HEK293 (cell line): ENCODE results near the gene ADAMTS5.

Experiments used
- CTCF ChIA-PET: fragments of 350-600 bp; formaldehyde crosslinking; extraction: SDS; loops from one replicate; lab custom pipeline; 2021; ENCODE audit warnings: antibody characterized with exemption; lab: Yijun Ruan, JAX
- POLR2A ChIA-PET: fragments of 300-600 bp; formaldehyde crosslinking; extraction: SDS; loops from one replicate; lab custom pipeline; 2020; ENCODE audit warnings: antibody characterized with exemption, inconsistent platforms; lab: Yijun Ruan, JAX
- H3K27ac ChIP-seq: fragments of 200-500 bp; sonication (Bioruptor generic); 2 replicates; pipeline ENCODE4 v1.5.1; 2014; ENCODE audit warnings: low read depth, low read length, control low read depth, inconsistent platforms; ENCODE audit errors: extremely low read depth
- H3K36me3 ChIP-seq, 2 experiments: fragments of 200-500 bp in 1 of 2; sonication (Bioruptor generic) in 1 of 2; 1 replicate in 1 of 2; 2 replicates in 1 of 2; pipeline ENCODE4 v1.5.1; 2014 to 2017; ENCODE audit warnings: inconsistent platforms in 2 of 2, low read length in 2 of 2; ENCODE audit not compliant: control insufficient read depth in 2 of 2, insufficient read depth in 1 of 2
- H3K4me1 ChIP-seq: fragments of 200-500 bp; sonication (Bioruptor generic); 2 replicates; pipeline ENCODE4 v1.5.1; 2014; ENCODE audit warnings: mild to moderate bottlenecking, low read length, inconsistent platforms; ENCODE audit not compliant: control insufficient read depth, insufficient read depth
- H3K4me3 ChIP-seq: 2 replicates; pipeline ENCODE4 v1.5.1; 2011; ENCODE audit warnings: low read depth, mild to moderate bottlenecking, control low read depth, low read length, moderate library complexity
- H3K9me3 ChIP-seq: fragments of 200-500 bp; sonication (Bioruptor generic); 2 replicates; pipeline ENCODE4 v1.5.1; 2014; ENCODE audit warnings: low read depth, low read length, inconsistent platforms; ENCODE audit not compliant: control insufficient read depth, insufficient read depth
- GFI1B ChIP-seq: fragments of 450-650 bp; formaldehyde crosslinking; IDR thresholded peaks from 2 replicates; pipeline ENCODE4 v1.5.1; 2016; ENCODE audit warnings: missing biosample characterization, missing genetic modification characterization
- KLF8 ChIP-seq: fragments of 450-650 bp; formaldehyde crosslinking; IDR thresholded peaks from 2 replicates; pipeline ENCODE4 v1.5.1; 2016; ENCODE audit warnings: missing biosample characterization, missing genetic modification characterization
- PBX3 ChIP-seq: sonication (generic); formaldehyde crosslinking; IDR thresholded peaks from 2 replicates; pipeline ENCODE4 v1.8.1; 2022; ENCODE audit warnings: mild to moderate bottlenecking, moderate library complexity, missing genetic modification reagents
- TRIM28 ChIP-seq: IDR thresholded peaks from 2 replicates; pipeline ENCODE4 v1.6.1; 2011; ENCODE audit warnings: low read length, control low read depth, borderline replicate concordance
- ZBTB7A ChIP-seq: fragments of 450-650 bp; formaldehyde crosslinking; IDR thresholded peaks from 2 replicates; pipeline ENCODE4 v1.5.1; 2016; ENCODE audit warnings: low read depth, missing biosample characterization, missing genetic modification characterization
- ZFHX2 ChIP-seq: fragments of 450-650 bp; formaldehyde crosslinking; conservative IDR thresholded peaks from 2 replicates; pipeline ENCODE4 v1.5.1; 2016; ENCODE audit warnings: missing biosample characterization, missing genetic modification characterization
- ZNF121 ChIP-seq: fragments of 450-650 bp; formaldehyde crosslinking; IDR thresholded peaks from 2 replicates; pipeline ENCODE4 v1.5.1; 2016; ENCODE audit warnings: missing biosample characterization, missing genetic modification characterization
- ZNF16 ChIP-seq: fragments of 450-650 bp; formaldehyde crosslinking; IDR thresholded peaks from 2 replicates; pipeline ENCODE4 v1.5.1; 2016; ENCODE audit warnings: low read depth, missing biosample characterization, missing genetic modification characterization
- ZNF2 ChIP-seq: fragments of 450-650 bp; formaldehyde crosslinking; IDR thresholded peaks from 2 replicates; pipeline ENCODE4 v1.5.1; 2016; ENCODE audit warnings: missing biosample characterization, missing genetic modification characterization
- ZNF202 ChIP-seq: fragments of 450-650 bp; formaldehyde crosslinking; IDR thresholded peaks from 2 replicates; pipeline ENCODE4 v1.5.1; 2016; ENCODE audit warnings: missing biosample characterization, missing genetic modification characterization, borderline replicate concordance
- ZNF24 ChIP-seq: fragments of 450-650 bp; formaldehyde crosslinking; IDR thresholded peaks from 2 replicates; pipeline ENCODE4 v1.5.1; 2016; ENCODE audit warnings: missing biosample characterization, missing genetic modification characterization
- ZNF311 ChIP-seq: fragments of 450-650 bp; formaldehyde crosslinking; IDR thresholded peaks from 2 replicates; pipeline ENCODE4 v1.5.1; 2017; ENCODE audit warnings: missing biosample characterization, missing genetic modification characterization, borderline replicate concordance
- ZNF335 ChIP-seq: fragments of 450-650 bp; formaldehyde crosslinking; conservative IDR thresholded peaks from 2 replicates; pipeline ENCODE4 v1.5.1; 2016; ENCODE audit warnings: missing biosample characterization, missing genetic modification characterization
- ZNF350 ChIP-seq: fragments of 450-650 bp; formaldehyde crosslinking; IDR thresholded peaks from 2 replicates; pipeline ENCODE4 v1.5.0; 2017; ENCODE audit warnings: missing biosample characterization, mild to moderate bottlenecking, missing genetic modification characterization
- ZNF488 ChIP-seq: fragments of 450-650 bp; formaldehyde crosslinking; IDR thresholded peaks from 2 replicates; pipeline ENCODE4 v1.5.1; 2016; ENCODE audit warnings: missing biosample characterization, missing genetic modification characterization
- ZNF501 ChIP-seq: fragments of 450-650 bp; formaldehyde crosslinking; IDR thresholded peaks from 2 replicates; pipeline ENCODE4 v1.5.1; 2016; ENCODE audit warnings: missing biosample characterization, missing genetic modification characterization
- ZNF558 ChIP-seq: fragments of 450-650 bp; formaldehyde crosslinking; IDR thresholded peaks from 2 replicates; pipeline ENCODE4 v1.5.1; 2016; ENCODE audit warnings: missing biosample characterization, missing genetic modification characterization
- ZNF658 ChIP-seq: fragments of 450-650 bp; formaldehyde crosslinking; IDR thresholded peaks from 2 replicates; pipeline ENCODE4; 2016; ENCODE audit warnings: missing biosample characterization, missing genetic modification characterization
- ZNF792 ChIP-seq: fragments of 450-650 bp; formaldehyde crosslinking; IDR thresholded peaks from 2 replicates; pipeline ENCODE4 v1.5.1; 2016; ENCODE audit warnings: missing biosample characterization, missing genetic modification characterization
- ZSCAN30 ChIP-seq: fragments of 450-650 bp; IDR thresholded peaks from 2 replicates; pipeline ENCODE4 v1.5.1; 2018; ENCODE audit warnings: missing biosample characterization, mild to moderate bottlenecking, missing genetic modification characterization, moderate library complexity
- TF ChIP-seq, protein P1 (sequence below): fragments of 450-650 bp; formaldehyde crosslinking; IDR thresholded peaks from 2 replicates; pipeline ENCODE4 v1.5.1; 2016; ENCODE audit warnings: missing biosample characterization, missing genetic modification characterization
- TF ChIP-seq, protein P2 (sequence below): fragments of 450-650 bp; formaldehyde crosslinking; IDR thresholded peaks from 2 replicates; pipeline ENCODE4 v1.5.1; 2016; ENCODE audit warnings: missing biosample characterization, missing genetic modification characterization

Gene ADAMTS5

DNA sequence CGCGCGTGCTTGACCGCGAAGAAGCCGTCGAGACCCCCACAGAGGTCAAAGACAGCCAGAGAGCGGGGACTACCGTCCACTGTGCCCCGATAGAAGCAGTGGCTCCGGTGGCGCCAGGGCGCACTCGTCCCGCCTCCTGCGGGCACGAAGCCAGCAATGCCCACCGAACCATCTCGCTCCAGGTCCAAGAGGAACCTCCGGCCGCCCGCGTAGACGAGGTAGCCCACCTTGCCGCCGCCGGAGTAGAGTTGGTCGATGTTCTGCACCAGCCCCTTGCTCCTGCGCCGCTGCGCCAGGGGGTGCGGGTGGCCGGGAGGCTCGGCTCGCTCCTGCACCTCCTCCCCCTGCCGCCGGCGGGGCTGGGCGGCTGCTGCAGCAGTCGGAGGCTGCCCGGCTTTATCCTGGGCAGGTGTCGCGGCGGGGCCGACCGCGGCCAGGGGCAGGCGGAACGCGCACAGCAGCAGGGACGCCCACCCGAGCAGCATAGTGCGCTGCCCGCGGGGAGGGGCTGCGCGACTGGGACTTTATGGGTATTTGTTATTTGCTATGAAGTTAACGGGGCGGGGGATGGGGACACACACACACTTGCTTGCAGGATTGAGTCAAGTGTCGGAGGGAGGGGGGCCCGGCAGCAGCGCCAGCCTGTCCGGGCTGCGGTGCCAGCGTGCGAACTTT is 844 bp downstream of the ADAMTS5 start:
- ChIA-PET CTCF (interaction anchor here (0.6 to 1.5 kb wide), 8 partner anchors 10 to 736 kb away, joined by 3 to 8 read pairs (median 4); no protein-coding TSS in a partner anchor), POLR2A (interaction anchor here (1.1 to 1.4 kb wide), 2 partner anchors 12 to 81 kb away, joined by 4 to 5 read pairs; no protein-coding TSS in a partner anchor)
- Histone ChIP-seq H3K36me3 (no peaks in the 10 kb centered on the region), H3K4me1 (peaks cover 3% of the 10 kb centered on the region; the same call in 1 of the 2 replicates), H3K27ac (peak overlapping the region; percentile 86; the same call in 1 of the 2 replicates), H3K9me3 (no peaks in the 10 kb centered on the region), H3K4me3 (peak overlapping the region; percentile 59)
- no peak for TF ChIP-seq ZNF501 (tag by site-specific recombination)
- peak; percentile 89 for TF ChIP-seq PBX3 (CRISPR knock-in tag)

DNA sequence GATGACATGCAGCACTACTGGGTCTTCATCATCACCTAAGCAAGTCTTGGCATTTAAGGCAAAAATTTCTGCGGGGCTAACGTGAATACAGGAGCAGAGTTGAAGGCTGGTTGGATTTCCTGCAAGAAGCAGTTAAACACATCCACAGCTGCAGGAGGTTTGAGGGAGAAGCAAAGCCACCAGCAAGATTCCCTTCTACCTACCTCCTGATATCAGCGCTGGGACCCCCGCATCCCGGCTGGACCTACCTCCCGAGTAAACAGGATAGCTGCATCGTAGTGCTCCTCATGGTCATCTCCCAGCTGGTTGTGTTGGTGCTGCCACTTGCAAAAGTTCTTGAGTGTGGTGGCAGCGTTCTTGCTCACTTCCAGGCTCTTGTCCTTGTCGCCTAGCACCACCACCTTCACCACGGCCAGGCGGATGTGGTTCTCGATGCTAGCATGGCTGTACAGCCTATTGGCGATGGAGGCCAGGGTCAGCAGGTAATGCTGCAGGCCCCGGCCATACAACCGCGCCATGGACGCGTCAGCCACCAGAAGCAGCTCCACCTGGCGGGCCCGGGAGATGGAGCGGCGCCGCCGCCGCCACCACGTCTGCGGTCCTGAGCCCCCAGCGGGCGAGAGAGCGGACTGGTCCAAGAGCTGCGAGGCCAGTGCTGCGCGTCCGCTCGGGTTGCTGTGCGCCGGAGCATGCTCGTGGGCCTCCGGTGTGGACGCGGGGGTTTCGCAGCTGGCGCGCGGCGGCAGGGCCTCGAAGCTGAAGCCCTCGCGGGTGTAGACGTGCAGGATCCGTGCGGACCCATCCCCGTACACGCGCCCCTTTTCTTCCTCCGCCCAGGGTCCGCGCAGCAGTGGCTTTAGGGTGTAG is 1.6 kb downstream of the ADAMTS5 start:
- H3K4me3 ChIP-seq, result peak overlapping the region; percentile 59
- POLR2A ChIA-PET, result interaction anchor here (0.8 to 1.0 kb wide), 2 partner anchors 121 to 194 kb away, joined by 3 read pairs; partner anchors contain the start of gene ADAMTS1

GRCh38 chr21:26964170-26964778 is 2.6 kb downstream of the ADAMTS5 start:
- H3K27ac ChIP-seq, result no peak overlapping the region
- H3K36me3 ChIP-seq, result no peaks in the 10 kb centered on the region
- CTCF ChIA-PET, result interaction anchor here (0.5 to 1.5 kb wide), 7 partner anchors 8 to 600 kb away, joined by 3 to 8 read pairs (median 3); no protein-coding TSS in a partner anchor
- no peak overlapping the region for H3K4me3 ChIP-seq
- no peaks in the 10 kb centered on the region for H3K9me3 ChIP-seq
- POLR2A ChIA-PET, result interaction anchor here (0.6 kb wide), 1 partner anchor 15 kb away, joined by 3 read pairs; no protein-coding TSS in a partner anchor
- peaks cover 3% of the 10 kb centered on the region; the same call in 1 of the 2 replicates for H3K4me1 ChIP-seq
- TF ChIP-seq TRIM28 (no peak), GFI1B (tag by site-specific recombination) (no peak), ZNF488 (no peak), ZFHX2 (tag by site-specific recombination) (no peak), ZSCAN30 (no peak), ZNF350 (no peak), ZNF658 (tag by site-specific recombination) (no peak), ZNF16 (tag by site-specific recombination) (no peak), ZNF121 (tag by site-specific recombination) (no peak), ZNF2 (tag by site-specific recombination) (no peak), ZNF24 (tag by site-specific recombination) (no peak), ZNF558 (tag by site-specific recombination) (no peak), ZBTB7A (tag by site-specific recombination) (no peak), ZNF792 (tag by site-specific recombination) (no peak), ZNF335 (tag by site-specific recombination) (no peak), ZNF311 (tag by site-specific recombination) (no peak), KLF8 (tag by site-specific recombination) (no peak)
- TF ChIP-seq, protein P1, sequence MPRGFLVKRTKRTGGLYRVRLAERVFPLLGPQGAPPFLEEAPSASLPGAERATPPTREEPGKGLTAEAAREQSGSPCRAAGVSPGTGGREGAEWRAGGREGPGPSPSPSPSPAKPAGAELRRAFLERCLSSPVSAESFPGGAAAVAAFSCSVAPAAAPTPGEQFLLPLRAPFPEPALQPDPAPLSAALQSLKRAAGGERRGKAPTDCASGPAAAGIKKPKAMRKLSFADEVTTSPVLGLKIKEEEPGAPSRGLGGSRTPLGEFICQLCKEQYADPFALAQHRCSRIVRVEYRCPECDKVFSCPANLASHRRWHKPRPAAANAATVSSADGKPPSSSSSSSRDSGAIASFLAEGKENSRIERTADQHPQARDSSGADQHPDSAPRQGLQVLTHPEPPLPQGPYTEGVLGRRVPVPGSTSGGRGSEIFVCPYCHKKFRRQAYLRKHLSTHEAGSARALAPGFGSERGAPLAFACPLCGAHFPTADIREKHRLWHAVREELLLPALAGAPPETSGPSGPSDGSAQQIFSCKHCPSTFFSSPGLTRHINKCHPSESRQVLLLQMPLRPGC (tag by site-specific recombination), result no peak

More for the DNA sequence above, 1.6 kb downstream of the ADAMTS5 start:
- Histone ChIP-seq H3K36me3 (no peaks in the 10 kb centered on the region), H3K9me3 (no peaks in the 10 kb centered on the region), H3K4me1 (peaks cover 3% of the 10 kb centered on the region; the same call in 1 of the 2 replicates)
- 0 out of 2 replicates have a peak, but pooled peaks have one; percentile 33 for TF ChIP-seq ZNF202 (tag by site-specific recombination)
- TF ChIP-seq, protein P2, sequence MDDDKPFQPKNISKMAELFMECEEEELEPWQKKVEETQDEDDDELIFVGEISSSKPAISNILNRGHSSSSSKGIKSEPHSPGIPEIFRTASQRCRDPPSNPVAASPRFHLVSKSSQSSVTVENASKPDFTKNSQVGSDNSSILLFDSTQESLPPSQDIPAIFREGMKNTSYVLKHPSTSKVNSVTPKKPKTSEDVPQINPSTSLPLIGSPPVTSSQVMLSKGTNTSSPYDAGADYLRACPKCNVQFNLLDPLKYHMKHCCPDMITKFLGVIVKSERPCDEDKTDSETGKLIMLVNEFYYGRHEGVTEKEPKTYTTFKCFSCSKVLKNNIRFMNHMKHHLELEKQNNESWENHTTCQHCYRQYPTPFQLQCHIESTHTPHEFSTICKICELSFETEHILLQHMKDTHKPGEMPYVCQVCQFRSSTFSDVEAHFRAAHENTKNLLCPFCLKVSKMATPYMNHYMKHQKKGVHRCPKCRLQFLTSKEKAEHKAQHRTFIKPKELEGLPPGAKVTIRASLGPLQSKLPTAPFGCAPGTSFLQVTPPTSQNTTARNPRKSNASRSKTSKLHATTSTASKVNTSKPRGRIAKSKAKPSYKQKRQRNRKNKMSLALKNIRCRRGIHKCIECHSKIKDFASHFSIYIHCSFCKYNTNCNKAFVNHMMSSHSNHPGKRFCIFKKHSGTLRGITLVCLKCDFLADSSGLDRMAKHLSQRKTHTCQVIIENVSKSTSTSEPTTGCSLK (tag by site-specific recombination), result no peak
- TF ChIP-seq, all 188 proteins: peak for 1
- CTCF ChIA-PET, result interaction anchor here (0.6 to 1.5 kb wide), 13 partner anchors 9 to 1346 kb away, joined by 3 to 8 read pairs (median 3); no protein-coding TSS in a partner anchor
- H3K27ac ChIP-seq, result peak overlapping the region; percentile 86; the same call in 1 of the 2 replicates
